HL-60 (cell line): Measurements from ENCODE around the gene PACRGL.

Experiments
- POLR2AphosphoS5 ChIP-seq: IDR thresholded peaks from 2 replicates; pipeline ENCODE4 v1.6.1; 2012; ENCODE audit warnings: low read depth
- TF ChIP-seq, protein P1 (sequence below): IDR thresholded peaks from one replicate; pipeline ENCODE4 v1.5.1; 2011; ENCODE audit warnings: low read length, control low read depth, inconsistent platforms; ENCODE audit not compliant: insufficient read depth
- TF ChIP-seq, protein P2 (sequence below): IDR thresholded peaks from 2 replicates; pipeline ENCODE4 v1.6.1; 2012; ENCODE audit warnings: low read depth; ENCODE audit not compliant: insufficient replicate concordance

DNA sequence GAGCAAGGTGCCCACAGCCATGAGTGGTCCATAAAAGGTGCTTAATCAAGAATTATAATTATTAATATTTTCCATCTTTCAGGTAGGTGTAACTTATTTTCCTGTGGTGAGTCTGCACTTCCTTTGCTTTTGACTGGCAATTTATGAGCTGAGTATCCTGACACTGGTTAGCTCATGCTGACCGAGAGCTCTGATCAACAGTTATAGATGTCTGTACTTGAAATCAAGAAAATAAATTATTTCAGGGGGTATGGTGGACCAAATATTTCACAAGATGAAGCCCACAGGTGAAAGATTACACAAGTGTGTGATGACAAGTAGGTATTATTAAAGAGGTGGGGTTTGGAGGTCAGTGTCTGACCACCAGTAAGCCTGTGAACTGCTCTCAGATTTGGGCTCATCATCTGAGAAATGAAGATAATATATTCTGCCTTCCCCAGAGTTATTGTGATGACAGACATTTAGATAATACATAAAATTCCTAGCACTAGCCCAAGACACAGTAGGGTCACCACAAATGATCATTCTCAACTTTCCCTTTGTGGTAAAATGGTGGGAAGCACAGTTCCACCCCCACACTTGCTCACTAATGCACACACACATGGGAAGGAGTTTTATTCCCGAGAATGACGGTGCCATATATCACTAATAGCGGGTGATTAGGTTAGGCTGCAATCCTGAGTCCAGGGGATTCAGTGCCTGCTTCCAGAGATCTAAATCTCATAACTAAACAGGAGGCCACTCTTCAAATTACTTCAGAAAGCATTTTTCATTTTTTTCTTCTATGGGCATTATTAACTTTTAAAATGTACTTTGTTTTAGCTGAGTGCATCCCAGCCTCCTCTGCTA, 34.0 kb upstream of the PACRGL start:
- TF ChIP-seq, protein P1, sequence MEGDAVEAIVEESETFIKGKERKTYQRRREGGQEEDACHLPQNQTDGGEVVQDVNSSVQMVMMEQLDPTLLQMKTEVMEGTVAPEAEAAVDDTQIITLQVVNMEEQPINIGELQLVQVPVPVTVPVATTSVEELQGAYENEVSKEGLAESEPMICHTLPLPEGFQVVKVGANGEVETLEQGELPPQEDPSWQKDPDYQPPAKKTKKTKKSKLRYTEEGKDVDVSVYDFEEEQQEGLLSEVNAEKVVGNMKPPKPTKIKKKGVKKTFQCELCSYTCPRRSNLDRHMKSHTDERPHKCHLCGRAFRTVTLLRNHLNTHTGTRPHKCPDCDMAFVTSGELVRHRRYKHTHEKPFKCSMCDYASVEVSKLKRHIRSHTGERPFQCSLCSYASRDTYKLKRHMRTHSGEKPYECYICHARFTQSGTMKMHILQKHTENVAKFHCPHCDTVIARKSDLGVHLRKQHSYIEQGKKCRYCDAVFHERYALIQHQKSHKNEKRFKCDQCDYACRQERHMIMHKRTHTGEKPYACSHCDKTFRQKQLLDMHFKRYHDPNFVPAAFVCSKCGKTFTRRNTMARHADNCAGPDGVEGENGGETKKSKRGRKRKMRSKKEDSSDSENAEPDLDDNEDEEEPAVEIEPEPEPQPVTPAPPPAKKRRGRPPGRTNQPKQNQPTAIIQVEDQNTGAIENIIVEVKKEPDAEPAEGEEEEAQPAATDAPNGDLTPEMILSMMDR: no peak
- TF ChIP-seq, protein P2, sequence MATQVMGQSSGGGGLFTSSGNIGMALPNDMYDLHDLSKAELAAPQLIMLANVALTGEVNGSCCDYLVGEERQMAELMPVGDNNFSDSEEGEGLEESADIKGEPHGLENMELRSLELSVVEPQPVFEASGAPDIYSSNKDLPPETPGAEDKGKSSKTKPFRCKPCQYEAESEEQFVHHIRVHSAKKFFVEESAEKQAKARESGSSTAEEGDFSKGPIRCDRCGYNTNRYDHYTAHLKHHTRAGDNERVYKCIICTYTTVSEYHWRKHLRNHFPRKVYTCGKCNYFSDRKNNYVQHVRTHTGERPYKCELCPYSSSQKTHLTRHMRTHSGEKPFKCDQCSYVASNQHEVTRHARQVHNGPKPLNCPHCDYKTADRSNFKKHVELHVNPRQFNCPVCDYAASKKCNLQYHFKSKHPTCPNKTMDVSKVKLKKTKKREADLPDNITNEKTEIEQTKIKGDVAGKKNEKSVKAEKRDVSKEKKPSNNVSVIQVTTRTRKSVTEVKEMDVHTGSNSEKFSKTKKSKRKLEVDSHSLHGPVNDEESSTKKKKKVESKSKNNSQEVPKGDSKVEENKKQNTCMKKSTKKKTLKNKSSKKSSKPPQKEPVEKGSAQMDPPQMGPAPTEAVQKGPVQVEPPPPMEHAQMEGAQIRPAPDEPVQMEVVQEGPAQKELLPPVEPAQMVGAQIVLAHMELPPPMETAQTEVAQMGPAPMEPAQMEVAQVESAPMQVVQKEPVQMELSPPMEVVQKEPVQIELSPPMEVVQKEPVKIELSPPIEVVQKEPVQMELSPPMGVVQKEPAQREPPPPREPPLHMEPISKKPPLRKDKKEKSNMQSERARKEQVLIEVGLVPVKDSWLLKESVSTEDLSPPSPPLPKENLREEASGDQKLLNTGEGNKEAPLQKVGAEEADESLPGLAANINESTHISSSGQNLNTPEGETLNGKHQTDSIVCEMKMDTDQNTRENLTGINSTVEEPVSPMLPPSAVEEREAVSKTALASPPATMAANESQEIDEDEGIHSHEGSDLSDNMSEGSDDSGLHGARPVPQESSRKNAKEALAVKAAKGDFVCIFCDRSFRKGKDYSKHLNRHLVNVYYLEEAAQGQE: no peak
- TF ChIP-seq POLR2AphosphoS5: no peak
